Amniotic epithelial cell (primary cell): ENCODE results near the gene IL22RA1.

Experiments used
- DNase-seq: peaks from one replicate; pipeline ENCODE4 v3.0.0-alpha.2; 2010; ENCODE audit warnings: low read depth

The IL22RA1 gene

GRCh38 chr1:24138476-24139221 is 4.3 kb downstream of the IL22RA1 start:
- DNase-seq: no peak

DNA sequence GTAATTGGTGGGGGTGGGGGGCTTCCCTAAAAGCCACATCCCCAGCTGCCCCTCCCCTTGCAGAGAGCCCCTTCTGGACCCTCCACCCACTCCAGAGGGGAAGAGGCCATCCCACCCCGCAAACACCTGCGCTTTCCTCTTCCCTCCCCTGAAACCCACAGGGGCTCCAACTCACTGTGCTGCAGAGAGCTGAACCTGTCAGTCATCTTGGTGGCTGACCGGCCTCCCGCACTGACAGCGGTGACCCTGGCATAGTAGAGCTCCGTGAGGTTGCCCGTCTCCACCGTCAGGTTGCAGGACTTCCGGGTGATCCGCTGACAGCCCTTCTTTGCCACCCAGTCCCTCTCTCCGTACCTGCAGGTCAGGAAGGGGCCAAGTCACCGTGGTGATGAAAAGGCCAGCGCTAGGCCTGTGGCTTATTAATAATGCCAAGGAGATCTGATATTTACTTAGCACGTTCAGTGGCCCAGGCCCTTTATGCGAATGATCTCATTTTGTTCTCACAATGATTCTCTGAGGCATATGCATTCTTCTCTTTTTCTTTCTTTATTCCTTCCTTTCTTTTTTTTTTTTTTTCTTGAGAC is 5.9 kb downstream of the IL22RA1 start:
- DNase-seq: no peak

DNA sequence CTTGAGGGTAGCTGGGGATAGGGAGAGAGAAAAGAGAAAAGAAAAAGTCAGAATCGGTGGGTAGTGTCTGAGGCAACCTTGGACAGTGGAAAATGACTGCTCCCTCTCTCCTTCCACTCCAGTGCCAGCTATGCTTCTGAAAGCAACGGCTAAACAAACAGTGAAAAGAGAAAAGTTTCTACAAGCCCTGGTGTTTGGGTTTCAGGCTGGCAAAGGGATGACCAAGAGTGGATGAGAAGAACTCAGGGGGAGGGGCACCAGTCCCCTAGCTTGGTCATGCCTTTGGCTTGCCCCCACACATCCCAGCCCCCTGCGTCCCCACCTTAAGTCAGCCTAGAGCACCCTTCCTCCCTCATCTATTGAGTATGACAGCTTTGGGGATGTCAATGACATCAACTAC is 8.6 kb downstream of the IL22RA1 start:
- no peak for DNase-seq

DNA sequence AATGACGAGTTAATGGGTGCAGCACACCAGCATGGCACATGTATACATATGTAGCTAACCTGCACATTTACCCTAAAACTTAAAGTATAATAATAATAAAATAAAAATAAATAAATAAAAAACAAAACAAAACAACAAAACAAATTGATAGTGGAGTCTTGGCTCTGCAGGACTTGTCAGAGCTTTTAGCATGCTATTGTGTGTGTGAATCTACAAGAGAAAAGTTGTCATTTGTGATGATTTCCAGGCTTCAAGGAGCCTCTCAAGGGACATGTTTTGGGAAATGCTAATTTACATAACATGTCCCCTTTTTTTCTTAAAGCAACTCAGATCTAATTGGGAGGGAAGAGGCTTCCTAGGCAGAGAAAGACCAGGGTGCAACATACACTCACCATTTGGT is 9.1 kb downstream of the IL22RA1 start:
- DNase-seq: no peak

DNA sequence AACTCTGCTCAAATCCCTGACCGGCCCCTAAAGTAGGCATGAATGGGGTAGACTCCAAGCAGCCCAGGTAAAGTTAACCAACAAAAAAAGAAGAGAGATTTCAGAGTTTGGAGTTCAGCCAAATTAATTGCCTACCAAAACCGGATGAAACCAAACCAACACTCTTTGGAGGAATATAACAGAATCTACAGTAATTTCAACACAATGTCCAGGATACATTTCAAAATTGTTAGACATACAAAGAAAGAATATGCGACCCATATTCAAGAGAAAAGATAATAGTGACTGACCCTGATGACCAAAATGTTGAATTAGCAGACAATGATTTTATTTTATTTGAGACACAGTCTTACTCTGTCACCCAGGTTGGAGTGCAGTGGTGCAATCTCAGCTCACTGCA is 12.6 kb downstream of the IL22RA1 start:
- DNase-seq: no peak

GRCh38 chr1:24127801-24128363 is 15.1 kb downstream of the IL22RA1 start:
- no peak for DNase-seq

DNA sequence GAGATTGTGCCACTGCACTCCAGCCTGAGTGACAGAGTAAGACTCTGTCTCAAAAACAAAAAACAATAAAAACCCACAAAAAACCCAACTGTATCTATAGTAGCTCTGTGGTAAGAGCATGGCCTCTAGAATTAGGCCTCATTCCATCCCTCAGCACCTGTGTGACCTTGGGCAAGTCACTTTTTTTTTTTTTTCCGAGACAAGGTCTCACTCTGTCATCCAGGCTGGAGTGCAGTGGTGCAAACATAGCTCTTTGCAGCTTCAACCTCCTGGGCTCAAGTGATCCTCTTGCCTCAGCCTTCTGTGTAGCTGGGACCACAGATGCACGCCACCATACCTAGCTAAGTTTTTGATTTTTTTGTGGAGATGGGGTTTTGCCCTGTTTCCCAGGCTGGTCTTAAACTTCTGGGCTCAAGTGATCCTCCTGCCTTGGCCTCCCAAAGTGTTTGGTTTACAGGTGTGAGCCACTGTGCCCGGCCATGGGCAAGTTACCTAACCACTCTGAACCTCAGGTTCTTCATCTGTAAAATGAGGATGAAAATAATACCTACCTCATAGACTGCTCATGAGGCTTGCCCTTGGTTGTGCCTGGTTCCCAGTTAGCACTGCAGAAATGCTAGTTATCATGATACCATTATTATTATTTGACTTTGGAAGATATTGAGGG is 15.7 kb downstream of the IL22RA1 start:
- DNase-seq: no peak

GRCh38 chr1:24126672-24127023 is 16.3 kb downstream of the IL22RA1 start:
- DNase-seq: no peak

- peak; percentile 53 for DNase-seq
These were observed 16.8 kb downstream of the IL22RA1 start for GRCh38 chr1:24126018-24126671.

- no peak for DNase-seq
These were observed 17.5 kb downstream of the IL22RA1 start for GRCh38 chr1:24125456-24125855.

- no peak for DNase-seq
These were observed 18.0 kb downstream of the IL22RA1 start for GRCh38 chr1:24124980-24125379.

DNA sequence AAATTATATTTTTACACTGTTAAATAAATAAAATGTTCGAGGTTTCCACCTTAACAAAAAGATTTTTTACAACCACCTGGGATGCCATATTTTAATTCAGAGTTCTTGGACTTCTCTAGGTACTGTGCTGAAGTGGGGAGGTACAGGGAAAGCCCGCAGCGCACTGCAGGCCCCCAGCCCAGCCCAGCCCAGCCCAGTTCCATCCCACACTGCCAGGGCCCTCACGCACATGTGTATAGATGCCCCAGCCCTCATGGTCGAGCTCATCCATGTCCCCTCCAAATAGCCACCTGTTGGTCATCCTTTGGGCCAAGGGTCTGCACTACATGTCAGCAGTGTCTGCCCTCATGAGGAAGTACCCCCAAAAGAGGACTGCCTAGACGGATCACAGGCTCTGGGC is 19.3 kb downstream of the IL22RA1 start:
- no peak for DNase-seq

DNA sequence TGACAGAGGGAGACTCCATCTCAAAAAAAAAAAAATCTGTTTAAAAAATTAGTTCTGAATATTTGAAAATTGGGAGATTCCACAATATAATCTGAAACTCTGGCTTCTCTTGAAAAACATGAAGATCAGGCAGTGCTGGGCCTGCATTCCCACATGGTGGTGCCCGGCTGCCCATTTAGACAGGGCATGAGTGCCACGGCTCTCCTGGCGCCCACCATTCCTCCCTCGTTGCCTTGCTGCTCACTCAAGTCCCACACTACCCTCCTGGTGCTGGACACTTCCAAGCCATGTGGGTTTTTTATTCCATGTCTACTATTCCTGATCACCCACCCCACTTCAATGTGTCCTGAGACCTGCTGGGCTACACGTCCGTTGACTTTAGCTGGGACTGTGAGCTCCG is 20.2 kb downstream of the IL22RA1 start:
- DNase-seq: no peak

DNA sequence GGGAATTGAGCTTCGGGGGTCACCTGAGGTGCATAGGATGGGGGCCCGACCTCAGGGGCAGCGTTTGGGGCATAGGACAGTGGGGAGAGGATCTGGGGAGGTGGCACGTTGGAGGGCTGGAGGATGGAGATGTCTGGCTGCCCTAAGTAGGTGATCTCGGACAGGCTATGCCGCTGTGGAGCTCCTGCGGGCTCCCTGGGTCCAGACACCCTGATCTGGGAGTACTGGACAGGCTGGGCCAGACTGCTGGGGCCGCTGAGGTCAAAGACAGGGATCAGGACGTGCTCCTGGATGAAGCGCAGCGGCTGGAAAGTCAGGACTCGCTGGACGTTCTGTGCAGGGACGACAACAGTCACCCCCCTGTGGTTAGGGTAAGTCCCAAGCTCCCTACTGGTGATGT is 21.5 kb downstream of the IL22RA1 start:
- no peak for DNase-seq

DNA sequence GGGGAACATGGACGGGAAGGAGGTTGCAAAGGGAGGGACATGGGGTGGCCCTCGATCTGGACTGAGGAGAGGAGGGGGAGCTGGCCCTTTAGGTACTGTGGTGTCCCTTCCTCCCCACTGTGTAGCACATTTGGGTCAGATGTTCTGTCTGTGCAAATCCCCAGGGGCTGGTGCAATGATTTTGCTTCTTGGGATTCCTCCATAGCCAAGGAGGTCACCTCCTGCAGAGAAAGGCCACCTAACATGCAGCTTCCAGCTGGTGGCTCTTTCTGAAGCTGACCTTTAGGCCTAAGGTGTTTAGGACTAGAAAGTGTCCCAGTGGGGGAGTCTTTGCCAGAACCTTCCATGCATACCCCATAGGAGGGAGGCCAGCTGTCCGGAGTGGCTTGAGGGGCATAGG is 22.0 kb downstream of the IL22RA1 start:
- DNase-seq: no peak

DNA sequence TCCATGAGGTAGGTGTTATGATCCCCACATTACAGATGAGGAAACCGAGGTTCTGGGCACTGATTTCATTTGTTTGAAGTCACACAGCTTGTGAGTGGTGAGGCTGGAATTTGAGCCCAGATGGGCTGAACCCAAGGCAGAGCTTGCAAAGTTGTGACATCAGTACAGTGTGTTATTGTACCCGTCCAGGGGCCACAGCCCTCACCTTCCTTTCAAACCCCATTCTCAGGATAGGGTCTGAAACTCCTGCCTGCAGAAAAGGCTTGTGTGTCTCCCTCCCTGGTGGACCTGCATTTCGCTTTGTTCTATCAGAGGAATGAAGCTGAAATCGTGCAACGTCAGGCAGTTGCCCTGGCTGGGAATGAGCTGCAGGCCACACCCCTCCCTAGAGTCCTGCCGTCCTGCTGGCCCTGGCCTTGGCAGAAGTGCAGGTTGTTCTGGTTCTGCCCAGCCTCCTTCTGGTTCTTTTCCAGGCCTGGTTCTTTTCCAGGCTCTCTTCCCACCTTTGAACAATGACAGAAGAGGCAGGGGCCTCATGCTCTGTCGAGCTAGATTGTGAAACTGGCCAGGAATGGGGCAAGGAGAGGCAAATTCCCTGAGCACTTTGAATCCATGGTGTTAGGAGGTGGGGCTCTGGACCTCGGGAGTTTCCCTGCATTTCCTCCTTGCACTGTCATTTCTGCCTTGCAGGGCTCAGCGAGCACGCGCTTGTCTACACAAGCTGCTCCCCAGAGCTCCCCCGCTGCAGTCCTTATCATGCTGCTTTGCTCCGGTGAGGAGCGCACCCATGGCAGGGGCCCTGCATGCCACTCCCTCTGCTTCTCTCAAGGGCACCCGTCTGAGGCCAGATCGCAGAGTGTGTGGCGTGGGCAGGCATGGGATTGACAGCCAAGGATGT is 22.8 kb downstream of the IL22RA1 start:
- DNase-seq: peak; percentile 62

DNA sequence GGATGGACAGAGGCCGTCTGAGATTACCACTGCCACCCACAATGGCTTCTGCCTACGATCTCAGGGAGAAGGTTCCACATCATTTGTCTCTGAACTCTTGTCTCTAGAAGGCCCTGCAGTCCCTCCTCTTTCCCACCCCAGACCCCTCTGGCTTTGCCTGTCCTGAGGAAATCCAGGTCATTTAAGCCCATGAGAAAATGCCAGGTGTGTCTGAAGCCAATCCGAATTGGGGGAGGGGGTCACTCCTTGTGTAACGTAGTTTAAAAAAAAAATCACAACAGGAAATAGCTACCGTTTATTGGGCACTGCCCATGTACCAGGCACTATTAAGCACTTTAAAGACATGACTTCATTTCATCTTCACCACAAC is 23.5 kb downstream of the IL22RA1 start:
- no peak for DNase-seq

DNA sequence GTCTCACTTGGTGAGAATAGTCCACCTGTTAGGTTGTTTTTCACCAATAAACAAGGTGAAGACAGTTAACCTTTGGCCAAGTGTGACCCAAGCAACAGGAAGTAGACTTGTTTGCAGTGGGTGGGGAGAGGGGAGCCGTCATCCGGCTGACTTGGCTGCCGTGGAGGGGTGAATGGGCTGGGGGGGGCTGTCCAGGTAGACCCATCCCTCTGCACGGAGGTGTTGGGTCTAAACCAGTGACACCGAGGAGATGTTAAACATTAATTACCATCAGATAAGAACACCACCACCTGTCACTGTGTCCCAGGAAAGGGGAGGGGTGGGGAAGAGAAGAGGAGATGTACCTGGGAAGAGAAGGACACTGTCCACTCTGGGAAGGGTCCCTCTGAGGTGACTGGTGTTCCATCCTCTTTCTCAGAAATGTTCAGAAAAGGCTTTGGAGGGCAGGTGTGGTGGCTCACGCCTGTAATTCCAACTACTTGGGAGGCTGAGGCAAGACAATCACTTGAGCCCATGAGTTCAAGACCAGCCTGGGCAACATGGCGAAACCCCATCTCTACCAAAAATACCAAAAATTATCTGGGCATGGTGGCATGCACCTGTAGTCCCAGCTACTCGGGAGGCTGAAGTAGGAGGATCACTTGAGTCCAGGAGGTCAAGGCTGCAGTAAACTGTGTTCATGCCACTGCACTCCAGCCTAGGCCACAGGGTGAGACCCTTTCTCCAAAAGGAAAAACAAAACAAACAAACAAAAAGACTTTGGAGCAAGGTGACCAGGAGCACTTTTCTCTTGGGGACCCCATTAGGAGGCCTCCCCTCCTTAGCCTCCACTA is 24.3 kb downstream of the IL22RA1 start:
- no peak for DNase-seq

DNA sequence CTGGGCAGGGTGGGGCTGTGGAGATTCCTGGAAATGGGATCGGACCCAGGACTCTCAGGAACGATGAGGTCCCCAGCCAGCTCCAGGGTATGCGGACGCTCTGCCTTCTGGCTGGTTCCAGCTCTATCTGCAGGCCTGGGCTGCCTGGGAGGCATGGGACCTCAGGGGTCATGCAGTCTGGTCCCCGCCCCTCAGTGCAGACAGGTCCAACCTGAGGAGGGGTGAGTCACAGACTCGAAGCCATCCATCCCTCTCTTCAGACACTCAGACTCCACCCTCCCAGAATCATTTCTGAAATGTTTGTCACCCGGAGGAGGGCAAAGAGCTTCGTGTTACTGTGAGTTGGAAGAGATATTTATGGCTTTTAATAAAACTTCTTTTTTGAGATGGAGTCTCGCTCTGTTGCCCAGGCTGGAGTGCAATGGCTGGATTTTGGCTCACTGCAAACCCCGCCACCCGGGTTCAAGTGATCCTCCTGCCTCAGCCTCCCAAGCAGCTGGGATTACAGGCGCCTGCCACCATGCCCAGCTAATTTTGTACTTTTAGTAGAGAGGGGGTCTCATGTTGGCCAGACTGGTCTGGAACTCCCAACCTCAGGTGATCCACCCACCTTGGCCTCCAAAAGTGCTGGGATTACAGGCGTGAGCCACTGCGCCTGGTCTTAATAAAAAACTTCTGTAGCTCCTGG is 25.1 kb downstream of the IL22RA1 start:
- DNase-seq: peak; percentile 55

GRCh38 chr1:24117132-24117531 is 25.8 kb downstream of the IL22RA1 start:
- DNase-seq: no peak
